Stimulated activated memory B cell treated with anti-CD40 and anti-IgM and Interleukin-4, amounts not matched to agents 10 μg/mL and 1 μg/mL and 100 μg/mL, for 72 hours (primary cell): ENCODE results near the gene CASP5.
"Not testable (repeated sequence)": the region's sequence is repeated elsewhere in the genome, so short reads cannot be mapped to it uniquely, and the experiment has no call there.

Experiments
- ATAC-seq: fragments of 150-1000 bp; cut with Tn5 transposase; 2 replicates; pipeline ENCODE4 v1.10.0; 2021
- H3K27ac Mint-ChIP-seq: one replicate; pipeline ENCODE4 v1.8.0; 2022; ENCODE audit warnings: mild to moderate bottlenecking, mixed read lengths
- H3K27me3 Mint-ChIP-seq: one replicate; pipeline ENCODE4 v1.8.0; 2022; ENCODE audit warnings: mixed read lengths
- H3K36me3 Mint-ChIP-seq: one replicate; pipeline ENCODE4 v1.8.0; 2022; ENCODE audit warnings: mixed read lengths
- H3K4me1 Mint-ChIP-seq: one replicate; pipeline ENCODE4 v1.8.0; 2022; ENCODE audit warnings: mixed read lengths
- H3K4me3 Mint-ChIP-seq: one replicate; pipeline ENCODE4 v1.8.0; 2022; ENCODE audit warnings: mild to moderate bottlenecking, moderate library complexity, mixed read lengths
- H3K9me3 Mint-ChIP-seq: one replicate; pipeline ENCODE4 v1.8.0; 2022; ENCODE audit warnings: mixed read lengths

Gene CASP5

DNA sequence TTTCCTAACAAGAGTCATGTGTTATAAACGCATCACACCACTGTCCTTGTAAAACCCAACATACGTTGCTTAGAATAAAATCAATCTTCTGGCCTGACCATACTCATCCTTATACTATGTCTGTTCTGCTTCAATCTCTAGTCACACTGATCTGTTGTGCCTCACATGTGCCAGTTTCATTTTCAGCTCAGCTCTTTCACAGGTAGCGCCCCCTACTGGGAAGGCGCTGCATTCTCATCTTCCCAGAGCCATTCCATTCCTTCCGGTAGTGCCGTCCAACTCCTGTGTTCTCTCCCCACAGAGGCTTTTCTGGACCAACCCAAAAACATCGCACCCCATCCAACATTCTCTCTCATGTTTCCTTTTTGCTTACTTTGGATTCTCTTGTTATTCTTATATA lies 22.2 kb downstream of the CASP5 start:
- H3K4me3 Mint-ChIP-seq, result no peak overlapping the region
- peaks cover 9% of the 10 kb centered on the region for H3K4me1 Mint-ChIP-seq
- peak; percentile 75 for ATAC-seq
- peak overlapping the region; percentile 20 for H3K27ac Mint-ChIP-seq
- H3K36me3 Mint-ChIP-seq, result no peaks in the 10 kb centered on the region
- no peaks in the 10 kb centered on the region for H3K9me3 Mint-ChIP-seq
- H3K27me3 Mint-ChIP-seq, result no peaks in the 10 kb centered on the region

DNA sequence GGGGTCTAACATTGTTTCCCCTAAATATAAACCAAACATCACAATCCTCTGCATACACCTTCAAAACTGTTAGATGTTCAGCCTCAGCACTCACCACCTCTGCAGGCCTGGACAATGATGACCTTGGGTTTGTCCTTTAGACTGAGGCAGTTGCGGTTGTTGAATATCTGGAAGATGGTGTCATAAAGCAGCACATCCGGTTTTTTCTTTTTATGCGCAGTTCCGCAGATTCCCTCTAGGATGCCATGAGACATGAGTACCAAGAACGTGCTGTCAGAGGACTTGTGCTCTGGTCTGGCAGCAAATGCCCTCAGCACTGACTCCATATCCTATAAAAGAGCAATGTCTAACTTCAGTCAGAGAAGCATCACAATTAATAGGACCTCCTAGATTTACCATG lies 22.8 kb downstream of the CASP5 start:
- H3K27me3 Mint-ChIP-seq, result no peaks in the 10 kb centered on the region
- ATAC-seq, result no peak
- H3K27ac Mint-ChIP-seq, result peak overlapping the region; percentile 20
- peaks cover 9% of the 10 kb centered on the region for H3K4me1 Mint-ChIP-seq
- no peaks in the 10 kb centered on the region for H3K36me3 Mint-ChIP-seq
- no peaks in the 10 kb centered on the region for H3K9me3 Mint-ChIP-seq
- H3K4me3 Mint-ChIP-seq, result no peak overlapping the region

DNA sequence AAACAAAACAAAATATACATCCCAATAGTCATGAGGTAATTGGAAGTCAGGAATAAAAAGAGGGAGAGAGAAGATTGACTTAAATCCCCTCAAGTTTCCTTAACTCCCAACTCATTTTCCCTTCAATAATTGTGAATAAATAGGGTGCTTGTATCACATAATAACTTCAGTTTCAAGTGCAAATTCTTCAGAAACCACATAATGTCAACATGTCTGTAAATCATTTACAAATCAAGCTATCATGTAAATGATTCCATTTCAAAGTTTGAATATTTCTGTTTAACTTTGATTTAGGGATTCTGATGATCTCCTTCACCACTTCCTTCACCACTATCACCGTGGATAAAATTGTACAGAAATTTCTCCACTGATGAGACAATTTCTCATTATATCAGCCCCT lies 23.2 kb downstream of the CASP5 start:
- ATAC-seq, result no peak
- Mint-ChIP-seq H3K9me3 (no peaks in the 10 kb centered on the region), H3K27me3 (no peaks in the 10 kb centered on the region), H3K4me3 (no peak overlapping the region), H3K27ac (no peak overlapping the region), H3K36me3 (no peaks in the 10 kb centered on the region), H3K4me1 (peaks cover 9% of the 10 kb centered on the region)

DNA sequence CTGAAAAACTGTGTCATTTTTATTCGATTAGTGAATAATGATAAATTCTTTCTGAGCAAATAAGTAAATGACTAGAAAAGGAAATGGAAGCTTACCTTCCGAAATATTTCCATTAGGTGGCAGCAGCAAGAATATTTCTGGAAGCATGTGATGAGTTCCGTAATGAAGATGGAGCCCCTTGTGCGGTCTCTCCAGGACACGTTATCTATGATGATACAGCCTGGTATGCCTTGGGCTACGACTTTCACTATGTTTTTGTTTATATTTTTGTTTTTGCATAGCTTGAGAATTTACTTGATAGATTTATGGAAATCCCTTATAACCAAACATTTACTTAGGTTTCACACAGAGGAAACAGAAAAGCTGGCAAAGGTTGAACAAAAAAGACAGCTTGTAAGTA lies 25.7 kb downstream of the CASP5 start:
- Mint-ChIP-seq H3K27ac (no peak overlapping the region), H3K4me1 (peaks cover 9% of the 10 kb centered on the region), H3K36me3 (no peaks in the 10 kb centered on the region), H3K4me3 (no peak overlapping the region), H3K27me3 (no peaks in the 10 kb centered on the region), H3K9me3 (no peaks in the 10 kb centered on the region)
- no peak for ATAC-seq

DNA sequence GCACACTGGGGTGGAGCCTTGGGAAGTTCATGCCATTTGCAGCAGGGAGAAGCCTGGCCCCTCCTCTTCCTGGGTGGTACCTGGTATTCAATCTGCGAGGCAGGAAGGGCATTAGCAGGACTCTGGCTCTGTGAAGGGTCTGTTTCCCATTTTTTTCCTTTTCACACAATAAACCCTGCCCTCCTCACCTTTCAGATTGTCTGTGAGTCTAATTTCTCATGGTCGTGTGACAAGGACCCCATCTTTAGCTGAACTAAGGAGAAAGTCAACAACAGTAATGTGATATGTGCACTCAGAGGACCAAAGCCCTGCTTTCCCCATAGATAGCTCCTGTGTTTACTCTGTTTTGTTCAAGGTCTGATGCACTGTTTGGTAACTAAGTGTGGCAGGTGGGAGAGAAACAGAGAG lies 28.0 kb downstream of the CASP5 start:
- Mint-ChIP-seq H3K36me3 (no peaks in the 10 kb centered on the region), H3K27ac (no peak overlapping the region), H3K4me3 (no peak overlapping the region)

DNA sequence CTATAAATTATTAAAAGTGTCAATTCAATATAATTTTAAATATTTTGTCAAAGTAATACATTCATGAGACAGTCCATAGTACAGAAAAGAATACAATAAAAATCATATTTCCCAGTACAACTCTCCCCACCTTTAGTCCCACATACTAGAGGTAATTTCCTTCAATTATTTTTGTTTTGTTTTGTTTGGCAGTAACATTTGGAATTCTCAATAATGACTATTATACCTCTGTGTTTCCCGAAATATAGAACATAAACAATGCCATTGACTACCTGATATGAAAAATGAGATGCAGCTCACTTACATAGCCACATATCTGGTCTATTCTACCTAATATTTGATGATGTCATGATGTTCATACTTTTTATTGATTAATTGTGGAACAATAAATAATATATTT lies 30.2 kb downstream of the CASP5 start:
- Mint-ChIP-seq H3K27me3 (peaks cover 20% of the 10 kb centered on the region), H3K4me1 (no peaks in the 10 kb centered on the region), H3K4me3 (no peak overlapping the region), H3K36me3 (peaks cover 6% of the 10 kb centered on the region), H3K27ac (no peak overlapping the region), H3K9me3 (peaks cover 4% of the 10 kb centered on the region)
- no peak for ATAC-seq

More for the DNA sequence above, 28.0 kb downstream of the CASP5 start:
- Mint-ChIP-seq H3K27me3 (no peaks in the 10 kb centered on the region), H3K9me3 (no peaks in the 10 kb centered on the region), H3K4me1 (no peaks in the 10 kb centered on the region)
- ATAC-seq, result no peak

DNA sequence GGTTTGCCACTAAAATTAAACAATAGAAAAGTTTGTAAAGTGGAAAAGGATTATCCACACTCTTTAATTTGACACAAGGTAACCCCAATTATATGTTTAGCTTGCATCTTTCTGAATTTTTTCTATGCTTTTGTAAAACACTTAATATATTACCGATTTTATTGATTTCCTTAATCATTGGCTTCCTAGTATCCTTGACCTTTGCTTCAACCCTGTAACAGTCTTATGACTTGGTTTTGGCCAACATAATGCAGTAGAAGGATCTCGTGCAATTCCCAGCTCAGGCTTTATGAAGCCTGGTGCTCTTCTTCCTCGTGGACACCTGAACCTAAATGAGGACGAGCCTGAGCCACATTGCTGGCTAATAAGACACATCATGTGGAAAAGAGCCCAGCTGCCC lies 31.0 kb downstream of the CASP5 start:
- no peak for ATAC-seq
- H3K27ac Mint-ChIP-seq, result no peak overlapping the region
- H3K4me3 Mint-ChIP-seq, result no peak overlapping the region
- H3K27me3 Mint-ChIP-seq, result peaks cover 20% of the 10 kb centered on the region
- no peaks in the 10 kb centered on the region for H3K4me1 Mint-ChIP-seq
- peaks cover 6% of the 10 kb centered on the region for H3K36me3 Mint-ChIP-seq
- peaks cover 4% of the 10 kb centered on the region for H3K9me3 Mint-ChIP-seq

DNA sequence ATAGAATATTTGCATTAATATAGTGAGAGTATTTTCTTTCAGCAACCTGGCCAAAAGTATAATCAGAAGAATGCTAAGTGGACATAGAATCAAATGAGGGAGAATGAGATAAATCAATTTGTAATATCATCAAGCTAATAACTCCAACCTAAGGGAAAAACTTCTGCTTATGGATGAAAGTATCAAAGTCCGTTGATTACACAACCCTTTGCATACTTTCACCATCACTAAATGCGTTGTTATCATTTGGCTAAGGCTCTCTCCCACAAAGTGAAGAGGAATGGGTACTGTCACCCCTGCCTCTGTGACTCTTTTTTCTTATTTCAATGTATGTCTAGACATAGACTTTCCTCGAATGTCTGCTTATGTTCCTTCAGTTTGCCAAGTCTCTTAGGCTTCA lies 38.2 kb downstream of the CASP5 start:
- Mint-ChIP-seq H3K36me3 (peaks cover 6% of the 10 kb centered on the region), H3K27ac (no peak overlapping the region), H3K4me3 (no peak overlapping the region), H3K4me1 (no peaks in the 10 kb centered on the region), H3K27me3 (peaks cover 19% of the 10 kb centered on the region), H3K9me3 (peaks cover 4% of the 10 kb centered on the region)
- ATAC-seq, result no peak

DNA sequence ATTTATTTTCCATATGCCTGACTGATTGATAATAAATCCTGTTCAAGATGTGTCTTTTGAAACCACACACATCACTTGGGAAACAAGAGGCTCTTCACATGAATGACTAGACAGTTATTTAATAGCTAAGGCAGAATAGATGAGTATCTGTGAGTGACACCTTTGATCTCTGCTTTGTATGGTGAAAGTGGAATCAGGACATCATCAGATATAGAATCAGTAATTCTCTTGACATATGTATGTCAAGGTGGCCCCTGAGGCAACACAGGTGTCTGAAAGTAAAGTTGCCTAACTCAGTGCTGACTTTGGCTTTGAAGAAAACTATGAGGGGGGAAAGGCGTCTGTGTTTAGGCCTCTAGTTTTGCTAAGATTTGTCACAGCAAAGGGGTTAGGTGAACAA lies 43.1 kb downstream of the CASP5 start:
- no peak overlapping the region for H3K4me3 Mint-ChIP-seq
- ATAC-seq, result no peak
- no peaks in the 10 kb centered on the region for H3K27me3 Mint-ChIP-seq

DNA sequence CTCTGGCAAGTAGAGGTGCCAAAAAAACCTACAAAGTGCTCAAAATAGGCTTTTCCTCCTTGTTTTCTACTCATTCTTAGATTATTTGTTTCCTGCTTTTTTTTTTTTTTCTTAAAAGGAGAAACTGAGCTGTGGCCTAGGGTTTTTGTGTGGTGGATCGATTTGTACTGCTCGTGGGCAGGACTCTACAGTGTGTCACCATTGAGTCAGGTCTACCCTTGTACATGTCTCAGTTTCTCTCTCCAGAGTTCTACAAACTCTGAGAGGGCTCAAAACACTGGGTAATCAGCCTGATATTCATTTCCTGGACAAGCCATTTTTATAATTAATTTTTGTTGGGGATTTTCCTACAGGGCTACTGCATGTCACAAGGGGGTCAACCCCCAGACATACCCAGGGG lies 49.4 kb downstream of the CASP5 start:
- H3K9me3 Mint-ChIP-seq, result peaks cover 8% of the 10 kb centered on the region
- ATAC-seq, result no peak
- peaks cover 5% of the 10 kb centered on the region for H3K36me3 Mint-ChIP-seq
- no peak overlapping the region for H3K27ac Mint-ChIP-seq
- no peaks in the 10 kb centered on the region for H3K27me3 Mint-ChIP-seq
- H3K4me1 Mint-ChIP-seq, result peaks cover 4% of the 10 kb centered on the region
- no peak overlapping the region for H3K4me3 Mint-ChIP-seq

More for the DNA sequence above, 43.1 kb downstream of the CASP5 start:
- Mint-ChIP-seq H3K9me3 (no peaks in the 10 kb centered on the region), H3K36me3 (no peaks in the 10 kb centered on the region), H3K27ac (no peak overlapping the region), H3K4me1 (no peaks in the 10 kb centered on the region)

DNA sequence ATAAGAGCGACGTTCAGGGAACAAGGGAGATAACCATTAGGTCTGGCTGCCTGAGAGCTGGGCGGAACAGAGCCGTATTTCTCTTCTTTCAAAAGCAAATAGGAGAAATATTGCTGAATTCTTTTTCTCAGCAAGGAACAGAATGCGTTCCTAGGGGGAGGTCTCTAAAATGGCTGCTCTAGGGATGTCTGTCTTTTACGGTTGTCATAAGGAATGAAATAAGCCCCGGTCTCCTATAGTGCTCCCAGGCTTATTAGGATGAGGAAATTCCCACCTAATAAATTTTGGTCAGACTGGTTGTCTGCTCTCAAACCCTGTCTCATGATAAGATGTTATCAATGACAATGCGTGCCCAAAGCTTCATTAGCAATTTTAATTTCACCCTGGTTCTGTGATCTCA lies 50.0 kb downstream of the CASP5 start:
- not testable (repeated sequence) for ATAC-seq, H3K36me3 Mint-ChIP-seq, H3K9me3 Mint-ChIP-seq, H3K27me3 Mint-ChIP-seq, H3K27ac Mint-ChIP-seq, H3K4me3 Mint-ChIP-seq, H3K4me1 Mint-ChIP-seq

DNA sequence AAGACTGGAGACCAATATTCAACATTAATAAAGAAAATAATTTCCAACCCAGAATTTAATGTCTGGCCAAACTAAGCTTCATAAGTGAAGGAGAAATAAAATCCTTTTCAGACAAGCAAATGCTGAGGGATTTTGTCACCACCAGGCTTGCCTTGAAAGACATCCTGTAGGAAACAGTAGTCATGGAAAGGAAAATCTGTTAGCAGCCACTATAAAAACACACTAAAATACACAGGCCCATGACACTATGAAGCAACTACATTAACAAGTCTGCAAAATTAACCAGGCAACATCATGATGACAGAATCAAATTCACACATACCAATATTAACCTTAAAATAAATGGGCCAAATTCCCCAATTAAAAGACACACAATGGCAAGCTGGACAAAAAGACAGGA lies 52.2 kb downstream of the CASP5 start:
- H3K4me3 Mint-ChIP-seq, result no peak overlapping the region
- no peak overlapping the region for H3K27ac Mint-ChIP-seq

DNA sequence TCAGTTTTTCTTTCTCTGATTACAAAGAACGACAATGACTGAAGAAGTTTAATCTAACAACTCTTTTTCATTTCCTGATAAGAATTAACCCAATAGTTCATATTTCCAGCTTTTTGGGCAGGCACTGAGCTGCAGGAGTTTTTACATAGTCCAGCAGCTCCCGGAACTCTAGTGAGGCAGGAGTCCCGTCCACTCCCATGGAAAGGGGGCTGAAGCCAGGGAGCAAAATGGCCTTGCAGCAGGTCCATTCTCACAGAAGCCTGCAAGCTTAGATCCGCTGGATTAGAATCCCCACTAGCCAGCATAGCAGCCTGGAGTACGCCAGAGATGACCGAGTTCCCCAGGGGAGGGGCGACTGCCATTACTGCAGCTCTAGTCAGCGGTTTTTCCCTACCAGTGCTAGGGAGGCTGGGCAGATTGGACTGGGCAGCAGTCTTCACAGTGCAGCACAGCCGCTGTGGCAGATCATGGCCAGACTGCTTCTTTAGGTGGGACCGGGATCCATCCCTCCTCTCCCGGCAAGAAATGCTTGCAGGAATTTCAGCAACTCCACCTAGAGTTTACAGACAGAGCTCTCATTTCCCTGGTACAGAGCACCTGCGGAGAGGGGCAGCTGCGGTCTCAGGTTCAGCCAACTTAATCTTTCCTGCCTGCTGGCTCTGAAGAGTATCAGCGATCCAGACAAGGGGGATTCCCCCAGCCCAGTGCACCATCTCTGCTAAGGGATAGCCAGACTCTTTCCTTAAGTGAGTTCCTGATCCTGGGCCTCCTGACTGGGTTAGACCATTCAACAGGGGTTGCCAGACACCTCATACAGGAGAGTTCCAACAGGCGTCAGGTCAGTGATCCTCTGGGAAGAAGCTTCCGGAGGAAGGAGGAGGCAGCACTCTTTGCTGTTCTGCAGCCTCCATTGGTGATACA lies 53.9 kb downstream of the CASP5 start:
- peaks cover 37% of the 10 kb centered on the region for H3K4me1 Mint-ChIP-seq
- H3K27ac Mint-ChIP-seq, result peak overlapping the region; percentile 93
- peak overlapping the region; percentile 91 for H3K4me3 Mint-ChIP-seq
- H3K9me3 Mint-ChIP-seq, result peaks cover 8% of the 10 kb centered on the region
- no peak for ATAC-seq
- H3K27me3 Mint-ChIP-seq, result no peaks in the 10 kb centered on the region
- H3K36me3 Mint-ChIP-seq, result peaks cover 17% of the 10 kb centered on the region

More for the DNA sequence above, 52.2 kb downstream of the CASP5 start:
- Mint-ChIP-seq H3K27me3 (no peaks in the 10 kb centered on the region), H3K36me3 (peaks cover 9% of the 10 kb centered on the region), H3K9me3 (peaks cover 8% of the 10 kb centered on the region), H3K4me1 (peaks cover 29% of the 10 kb centered on the region)
- no peak for ATAC-seq

DNA sequence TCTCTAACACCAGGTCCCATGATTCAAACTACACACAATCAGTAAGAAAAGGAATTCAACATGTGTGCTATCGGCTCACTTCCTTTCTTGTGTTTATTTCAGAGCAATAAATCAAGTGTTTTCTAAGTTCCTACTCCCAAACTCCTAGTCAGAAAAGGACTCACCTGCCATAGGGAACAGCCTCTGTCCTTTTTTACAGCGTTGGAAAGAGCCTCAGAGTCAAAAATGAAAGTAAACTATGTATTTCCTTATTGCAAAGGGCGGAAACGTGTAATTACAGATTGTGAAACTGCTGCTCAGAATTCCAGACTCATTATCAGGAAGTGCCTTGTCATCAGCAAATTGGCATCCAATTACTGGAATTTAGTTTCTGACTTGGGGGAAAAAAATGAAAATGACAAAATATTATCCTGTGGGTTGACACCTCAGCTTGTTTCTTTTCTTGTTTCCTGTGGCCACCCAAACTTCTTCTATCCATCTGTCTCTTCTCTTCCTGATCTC lies 54.6 kb downstream of the CASP5 start, which contains the start of gene CASP4:
TSS of gene CASP4 (minus strand) at position 220 of the 501 bp plus-strand sequence. CDS start at position 171, 49 bp downstream.
- no peaks in the 10 kb centered on the region for H3K27me3 Mint-ChIP-seq
- H3K27ac Mint-ChIP-seq, result peak within 1 kb of the TSS; percentile 93
- H3K4me1 Mint-ChIP-seq, result peaks cover 39% of the 10 kb centered on the region
- peak within 1 kb of the TSS; percentile 91 for H3K4me3 Mint-ChIP-seq
- peaks cover 19% of the 10 kb centered on the region for H3K36me3 Mint-ChIP-seq
- H3K9me3 Mint-ChIP-seq, result peaks cover 7% of the 10 kb centered on the region
- ATAC-seq, result peak; percentile 73

DNA sequence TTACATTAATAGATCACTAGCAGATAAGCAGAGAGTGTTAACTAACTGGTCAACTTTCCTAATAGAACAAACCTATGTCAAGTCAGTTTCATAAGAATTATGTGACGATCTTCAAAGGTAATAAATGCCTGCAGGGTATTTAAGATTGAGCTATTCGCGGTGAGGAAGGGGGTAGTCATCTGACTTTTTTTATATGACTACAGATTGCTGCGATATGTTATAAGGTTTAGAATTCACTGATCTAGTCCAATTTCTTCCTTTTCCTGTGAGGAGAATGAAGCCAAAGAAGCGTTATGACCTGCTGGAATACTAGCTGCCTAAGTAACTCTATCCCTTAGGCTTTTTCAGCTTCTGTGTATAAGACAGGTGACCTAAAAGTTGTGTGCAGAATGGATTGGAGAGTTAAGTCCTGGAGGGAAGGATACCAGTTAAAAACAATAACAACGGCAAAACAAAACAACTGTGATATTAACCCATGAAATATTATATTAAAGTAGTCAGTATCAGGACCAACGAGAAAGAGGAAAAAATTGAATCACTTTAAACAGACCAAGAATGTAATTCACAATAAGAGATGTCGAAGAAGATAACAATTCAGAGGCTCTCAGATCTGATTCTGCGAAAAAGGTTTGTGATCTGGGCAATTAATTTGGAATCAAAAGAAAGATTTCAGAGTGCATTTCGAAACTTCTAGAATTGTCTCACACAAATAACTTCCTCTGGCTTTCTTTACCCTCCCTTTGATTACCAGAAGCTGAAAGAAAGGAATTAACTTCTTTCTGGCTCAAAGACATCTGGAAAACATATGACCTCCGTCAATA lies 55.2 kb downstream of the CASP5 start:
- Mint-ChIP-seq H3K27me3 (no peaks in the 10 kb centered on the region), H3K4me1 (peaks cover 45% of the 10 kb centered on the region), H3K9me3 (peaks cover 4% of the 10 kb centered on the region), H3K27ac (peak overlapping the region; percentile 93), H3K36me3 (peaks cover 23% of the 10 kb centered on the region), H3K4me3 (peak overlapping the region; percentile 91)
- no peak for ATAC-seq
